ENCODE measurements around the gene KATNAL1. TPM values are rescaled to one million over a fixed set of nuclear protein-coding genes. Genes with fewer than 3 reads are reported as not detected.
A peak's percentile ranks its signal among the peaks of the same experiment; 100 is the strongest.

Gene KATNAL1
- total and polyA plus RNA-seq, 2 of the 4 experiments (the other 2 are of a cell fraction): 6.9 to 16.8 TPM

- TF ChIP-seq RCOR1 (IDR thresholded peaks at IDR 0.05; ENCODE audit: insufficient replicate concordance, low read length): no peak
Observed at GRCh38 chr13:30308548-30308947, 1.2 kb upstream of the KATNAL1 start (continued).

GRCh38 chr13:30307971-30308290 is 580 bp upstream of the KATNAL1 start:
- H2BK15ac ChIP-seq (ENCODE audit: low read depth, low read length): 0 out of 3 replicates have a peak overlapping the region, but pooled peaks have one; percentile 55
- H3K23ac ChIP-seq (ENCODE audit: low read depth, low read length): peak overlapping the region; percentile 84; the same call in 1 of the 2 replicates
- peak overlapping the region; percentile 87; the same call in 1 of the 2 replicates for H3K18ac ChIP-seq (ENCODE audit: low read depth, low read length)
- DNase-seq (no peak), ATAC-seq (ENCODE audit: low read depth) (no peak)
- no CpG with 5 or more reads among the region's 8 CpGs for WGBS, 2 experiments (ENCODE audit: extremely low coverage in 2 of 2, insufficient read length in 1 of 2)
- peak overlapping the region; percentile 38; the same call in 1 of the 2 replicates for H2AK5ac ChIP-seq (ENCODE audit: low read depth, low read length)
- no peaks in the 10 kb centered on the region for H3K27me3 ChIP-seq (ENCODE audit: control insufficient read depth, insufficient read depth, low read length)
- H4K8ac ChIP-seq (ENCODE audit: low read depth in 2 of 2, low read length in 2 of 2): peak overlapping the region; percentile 86 to 97; a peak in 2 of 4 replicates
- no peak overlapping the region for H2AK9ac ChIP-seq (replicated peaks; ENCODE audit: low read depth, low read length, poor library complexity)
- H3K4me3 ChIP-seq (ENCODE audit: insufficient read depth, low read depth, low read length): peak overlapping the region; percentile 81
- H3K9me1 ChIP-seq (ENCODE audit: insufficient read depth, low read length): peaks cover 5% of the 10 kb centered on the region; the same call in 1 of the 2 replicates
- peak overlapping the region; percentile 75; the same call in 1 of the 2 replicates for H3K9ac ChIP-seq (ENCODE audit: low read depth, low read length)
- no peaks in the 10 kb centered on the region for H3K36me3 ChIP-seq (ENCODE audit: control insufficient read depth, insufficient read depth, low read length)
- no peak overlapping the region for H3K27ac ChIP-seq (ENCODE audit: insufficient read depth, low read length)
- H3K79me1 ChIP-seq (ENCODE audit: low read depth in 1 of 2, low read length in 2 of 2): peaks cover 5 to 40% of the 10 kb centered on the region in 2 experiments; a peak in 3 of 4 replicates
- H4K91ac ChIP-seq (ENCODE audit: insufficient read depth, low read depth, low read length): no peak overlapping the region
- dilution Hi-C loops (cut with HindIII; ENCODE audit: low sequenced_read_pairs, unreplicated experiment) (no loop called here), in situ Hi-C loops (cut with MboI; ENCODE audit: low sequenced_read_pairs) (no loop called here), intact Hi-C loops (cut with micrococcal nuclease) (loop anchor here (1.0 to 10.0 kb wide), 2 partner anchors 87 to 173 kb away; no protein-coding TSS in a partner anchor)
- no peak overlapping the region; the same call in 1 of the 2 replicates for H3K56ac ChIP-seq (ENCODE audit: extremely low read depth, insufficient read depth, low read length)
- H2BK20ac ChIP-seq (ENCODE audit: low read depth, low read length): 0 out of 2 replicates have a peak overlapping the region, but pooled peaks have one; percentile 42
- peak overlapping the region; percentile 92 for H3K4me2 ChIP-seq (ENCODE audit: low read depth, low read length)
- H2BK5ac ChIP-seq (ENCODE audit: low read depth, low read length, poor library complexity, severe bottlenecking): no peak overlapping the region
- peaks cover 7% of the 10 kb centered on the region for H3K4me1 ChIP-seq (ENCODE audit: control insufficient read depth, insufficient read depth, low read length)
- no peaks in the 10 kb centered on the region for H3K9me3 ChIP-seq (ENCODE audit: control insufficient read depth, insufficient read depth, low read length)
- no peaks in the 10 kb centered on the region for H4K20me1 ChIP-seq (ENCODE audit: insufficient read depth, low read length)
- POLR2A ChIA-PET (ENCODE audit: unreplicated experiment): no interaction called here
- H3K14ac ChIP-seq (replicated peaks; ENCODE audit: low read depth, low read length): peak overlapping the region; percentile 83; the same call in 1 of the 2 replicates
- CTCF ChIA-PET: interaction anchor here (1.0 to 1.1 kb wide), 2 partner anchors 175 to 176 kb away, joined by 3 to 6 read pairs; no protein-coding TSS in a partner anchor
- peak overlapping the region; percentile 85 for H2BK120ac ChIP-seq (ENCODE audit: low read depth, low read length)
- TF ChIP-seq ELK1 (IDR thresholded peaks at IDR 0.05; ENCODE audit: borderline replicate concordance, low read depth, low read length): no peak
- H2AFZ ChIP-seq (replicated peaks; ENCODE audit: low read length, poor library complexity): peak overlapping the region; percentile 97
- H3K4ac ChIP-seq (ENCODE audit: low read depth, low read length): peak overlapping the region; percentile 71; the same call in 1 of the 2 replicates
- H4K5ac ChIP-seq (ENCODE audit: low read depth, low read length): peak overlapping the region; percentile 54; the same call in 1 of the 2 replicates
- no TSS peak for BruUV-seq (replicated peaks)

All from IMR-90 (cell line).